K562 (cell line): ENCODE data around the gene SMAD3. TPM values are rescaled to one million over a fixed set of nuclear protein-coding genes. Genes with fewer than 3 reads are reported as not detected.
A peak's percentile ranks its signal among the peaks of the same experiment; 100 is the strongest.

Experiments used
- BCOR ChIP-seq: fragments of 450-650 bp; IDR thresholded peaks from 2 replicates; pipeline ENCODE4 v1.6.1; 2016
- GATAD2B ChIP-seq: fragments of 450-650 bp; IDR thresholded peaks from 2 replicates; pipeline ENCODE4 v1.6.1; 2017; ENCODE audit warnings: mild to moderate bottlenecking, borderline replicate concordance
- HMG20A ChIP-seq: fragments of 450-650 bp; formaldehyde crosslinking; conservative IDR thresholded peaks from 2 replicates; pipeline ENCODE4 v1.4.0; 2020; ENCODE audit warnings: mild to moderate bottlenecking, mixed read lengths
- RBM34 ChIP-seq: fragments of 200-400 bp; formaldehyde crosslinking; IDR thresholded peaks from 2 replicates; pipeline ENCODE4 v1.6.1; 2018; ENCODE audit warnings: low read length, borderline replicate concordance; ENCODE audit not compliant: insufficient read depth
- RBM39 ChIP-seq: fragments of 200-400 bp; formaldehyde crosslinking; optimal IDR thresholded peaks from 2 replicates; pipeline ENCODE3; 2018; ENCODE audit warnings: low read depth, low read length
- SRSF1 ChIP-seq: fragments of 200-400 bp; formaldehyde crosslinking; IDR thresholded peaks from 2 replicates; pipeline ENCODE4 v1.6.1; 2017; ENCODE audit warnings: mild to moderate bottlenecking, low read depth, low read length, moderate library complexity
- TEAD2 ChIP-seq: fragments of 450-650 bp; IDR thresholded peaks from 2 replicates; pipeline ENCODE4 v1.6.1; 2016; ENCODE audit warnings: missing genetic modification characterization, control low read depth, missing compliant biosample characterization
- ZNF217 ChIP-seq: sonication (generic); formaldehyde crosslinking; IDR thresholded peaks from 2 replicates; pipeline ENCODE4 v1.8.0; 2022; ENCODE audit warnings: mild to moderate bottlenecking, missing genetic modification reagents
- ZNF75A ChIP-seq: fragments of 450-650 bp; formaldehyde crosslinking; IDR thresholded peaks from 2 replicates; pipeline ENCODE4 v1.4.0; 2020; ENCODE audit warnings: mild to moderate bottlenecking
- ZZZ3 ChIP-seq: fragments of 450-650 bp; IDR thresholded peaks from 2 replicates; pipeline ENCODE4 v1.6.1; 2016; ENCODE audit warnings: antibody characterized with exemption, mild to moderate bottlenecking, moderate library complexity
- polyA plus RNA-seq, 8 experiments: library from polyadenylated mRNA; depleted of rRNA in 4 of 8; stranded (reverse) in 5 of 8; unstranded in 3 of 8; fragments of >200 nt; fragmentation: Nextera tagmentation in 2 of 8; fragmentation: Illumina TruSeq in 1 of 8; extraction: Ambion mirVana in 2 of 8; extraction: Trizol in 1 of 8; gene quantifications; 2 replicates each; pipeline versions ENCODE4 v1.2.1 to v1.2.3, GENCODE V29; 2011 to 2014; ENCODE audit warnings: inconsistent platforms in 1 of 8, missing spikeins in 1 of 8
- total RNA-seq, 7 experiments: library from RNA; depleted of rRNA in 6 of 7; stranded (reverse); fragments of >200 nt in 6 of 7; fragmentation: Illumina TruSeq in 2 of 7; extraction: Trizol in 2 of 7; gene quantifications; 2 replicates each; pipeline versions ENCODE4 v1.2.1 to v1.2.3, GENCODE V29; 2011 to 2021; ENCODE audit warnings: low replicate concordance in 1 of 7
- TF ChIP-seq, protein P1 (sequence below): fragments of 200-600 bp; sonication (generic); IDR thresholded peaks from one replicate; pipeline ENCODE4 v1.6.1; 2012; ENCODE audit warnings: mild to moderate bottlenecking, low read depth, low read length, inconsistent platforms
- TF ChIP-seq, protein P2 (sequence below): fragments of 250-450 bp; sonication (Bioruptor Pico); IDR thresholded peaks from 2 replicates; pipeline ENCODE4 v1.5.0; 2021
- TF ChIP-seq, protein P3 (sequence below): fragments of 250-450 bp; sonication (Bioruptor Pico); IDR thresholded peaks from 2 replicates; pipeline ENCODE4 v1.5.0; 2020; ENCODE audit warnings: mild to moderate bottlenecking
- TF ChIP-seq, protein P4 (sequence below): fragments of 450-650 bp; IDR thresholded peaks from 2 replicates; pipeline ENCODE4 v1.6.1; 2014; ENCODE audit warnings: low read depth, mild to moderate bottlenecking, moderate library complexity, borderline replicate concordance

The SMAD3 gene
- total and polyA plus RNA-seq, 9 of the 15 experiments (the other 6 are each of a cell fraction or from before 2014, with no cell fraction given) = 4.3 to 39.2 (median 11.1) TPM

DNA sequence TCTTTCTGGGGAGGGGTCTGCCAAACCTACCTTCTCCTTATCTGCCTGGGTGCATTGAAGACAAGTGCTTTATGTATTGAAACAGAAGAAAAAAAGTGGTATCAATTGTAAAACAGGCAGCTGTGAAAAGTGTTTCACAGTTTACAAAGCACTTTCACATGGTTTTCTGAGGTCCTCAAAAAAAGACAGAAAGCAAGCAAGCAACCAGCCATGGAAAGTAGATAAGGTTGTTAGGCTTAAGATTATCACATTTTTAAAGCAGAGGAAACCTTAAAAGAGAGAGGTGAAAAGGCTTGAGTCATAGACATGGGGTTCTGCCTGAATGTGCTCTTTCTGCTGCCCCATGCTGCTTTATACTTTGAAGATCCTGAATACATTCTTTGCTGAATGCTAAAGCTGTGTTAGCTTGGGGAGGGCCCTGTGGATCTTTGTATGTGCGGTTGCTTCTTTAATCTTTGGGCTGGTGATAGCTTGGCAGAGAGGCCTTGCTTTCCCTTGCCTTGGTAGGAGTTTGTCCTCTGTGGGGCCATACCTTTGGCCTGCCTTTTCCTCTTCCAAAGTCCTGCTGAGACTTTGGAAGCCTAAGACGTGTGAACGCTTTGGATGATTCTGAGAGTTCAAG lies 2.6 kb downstream of the SMAD3 start (continued):
- TF ChIP-seq, protein P1, sequence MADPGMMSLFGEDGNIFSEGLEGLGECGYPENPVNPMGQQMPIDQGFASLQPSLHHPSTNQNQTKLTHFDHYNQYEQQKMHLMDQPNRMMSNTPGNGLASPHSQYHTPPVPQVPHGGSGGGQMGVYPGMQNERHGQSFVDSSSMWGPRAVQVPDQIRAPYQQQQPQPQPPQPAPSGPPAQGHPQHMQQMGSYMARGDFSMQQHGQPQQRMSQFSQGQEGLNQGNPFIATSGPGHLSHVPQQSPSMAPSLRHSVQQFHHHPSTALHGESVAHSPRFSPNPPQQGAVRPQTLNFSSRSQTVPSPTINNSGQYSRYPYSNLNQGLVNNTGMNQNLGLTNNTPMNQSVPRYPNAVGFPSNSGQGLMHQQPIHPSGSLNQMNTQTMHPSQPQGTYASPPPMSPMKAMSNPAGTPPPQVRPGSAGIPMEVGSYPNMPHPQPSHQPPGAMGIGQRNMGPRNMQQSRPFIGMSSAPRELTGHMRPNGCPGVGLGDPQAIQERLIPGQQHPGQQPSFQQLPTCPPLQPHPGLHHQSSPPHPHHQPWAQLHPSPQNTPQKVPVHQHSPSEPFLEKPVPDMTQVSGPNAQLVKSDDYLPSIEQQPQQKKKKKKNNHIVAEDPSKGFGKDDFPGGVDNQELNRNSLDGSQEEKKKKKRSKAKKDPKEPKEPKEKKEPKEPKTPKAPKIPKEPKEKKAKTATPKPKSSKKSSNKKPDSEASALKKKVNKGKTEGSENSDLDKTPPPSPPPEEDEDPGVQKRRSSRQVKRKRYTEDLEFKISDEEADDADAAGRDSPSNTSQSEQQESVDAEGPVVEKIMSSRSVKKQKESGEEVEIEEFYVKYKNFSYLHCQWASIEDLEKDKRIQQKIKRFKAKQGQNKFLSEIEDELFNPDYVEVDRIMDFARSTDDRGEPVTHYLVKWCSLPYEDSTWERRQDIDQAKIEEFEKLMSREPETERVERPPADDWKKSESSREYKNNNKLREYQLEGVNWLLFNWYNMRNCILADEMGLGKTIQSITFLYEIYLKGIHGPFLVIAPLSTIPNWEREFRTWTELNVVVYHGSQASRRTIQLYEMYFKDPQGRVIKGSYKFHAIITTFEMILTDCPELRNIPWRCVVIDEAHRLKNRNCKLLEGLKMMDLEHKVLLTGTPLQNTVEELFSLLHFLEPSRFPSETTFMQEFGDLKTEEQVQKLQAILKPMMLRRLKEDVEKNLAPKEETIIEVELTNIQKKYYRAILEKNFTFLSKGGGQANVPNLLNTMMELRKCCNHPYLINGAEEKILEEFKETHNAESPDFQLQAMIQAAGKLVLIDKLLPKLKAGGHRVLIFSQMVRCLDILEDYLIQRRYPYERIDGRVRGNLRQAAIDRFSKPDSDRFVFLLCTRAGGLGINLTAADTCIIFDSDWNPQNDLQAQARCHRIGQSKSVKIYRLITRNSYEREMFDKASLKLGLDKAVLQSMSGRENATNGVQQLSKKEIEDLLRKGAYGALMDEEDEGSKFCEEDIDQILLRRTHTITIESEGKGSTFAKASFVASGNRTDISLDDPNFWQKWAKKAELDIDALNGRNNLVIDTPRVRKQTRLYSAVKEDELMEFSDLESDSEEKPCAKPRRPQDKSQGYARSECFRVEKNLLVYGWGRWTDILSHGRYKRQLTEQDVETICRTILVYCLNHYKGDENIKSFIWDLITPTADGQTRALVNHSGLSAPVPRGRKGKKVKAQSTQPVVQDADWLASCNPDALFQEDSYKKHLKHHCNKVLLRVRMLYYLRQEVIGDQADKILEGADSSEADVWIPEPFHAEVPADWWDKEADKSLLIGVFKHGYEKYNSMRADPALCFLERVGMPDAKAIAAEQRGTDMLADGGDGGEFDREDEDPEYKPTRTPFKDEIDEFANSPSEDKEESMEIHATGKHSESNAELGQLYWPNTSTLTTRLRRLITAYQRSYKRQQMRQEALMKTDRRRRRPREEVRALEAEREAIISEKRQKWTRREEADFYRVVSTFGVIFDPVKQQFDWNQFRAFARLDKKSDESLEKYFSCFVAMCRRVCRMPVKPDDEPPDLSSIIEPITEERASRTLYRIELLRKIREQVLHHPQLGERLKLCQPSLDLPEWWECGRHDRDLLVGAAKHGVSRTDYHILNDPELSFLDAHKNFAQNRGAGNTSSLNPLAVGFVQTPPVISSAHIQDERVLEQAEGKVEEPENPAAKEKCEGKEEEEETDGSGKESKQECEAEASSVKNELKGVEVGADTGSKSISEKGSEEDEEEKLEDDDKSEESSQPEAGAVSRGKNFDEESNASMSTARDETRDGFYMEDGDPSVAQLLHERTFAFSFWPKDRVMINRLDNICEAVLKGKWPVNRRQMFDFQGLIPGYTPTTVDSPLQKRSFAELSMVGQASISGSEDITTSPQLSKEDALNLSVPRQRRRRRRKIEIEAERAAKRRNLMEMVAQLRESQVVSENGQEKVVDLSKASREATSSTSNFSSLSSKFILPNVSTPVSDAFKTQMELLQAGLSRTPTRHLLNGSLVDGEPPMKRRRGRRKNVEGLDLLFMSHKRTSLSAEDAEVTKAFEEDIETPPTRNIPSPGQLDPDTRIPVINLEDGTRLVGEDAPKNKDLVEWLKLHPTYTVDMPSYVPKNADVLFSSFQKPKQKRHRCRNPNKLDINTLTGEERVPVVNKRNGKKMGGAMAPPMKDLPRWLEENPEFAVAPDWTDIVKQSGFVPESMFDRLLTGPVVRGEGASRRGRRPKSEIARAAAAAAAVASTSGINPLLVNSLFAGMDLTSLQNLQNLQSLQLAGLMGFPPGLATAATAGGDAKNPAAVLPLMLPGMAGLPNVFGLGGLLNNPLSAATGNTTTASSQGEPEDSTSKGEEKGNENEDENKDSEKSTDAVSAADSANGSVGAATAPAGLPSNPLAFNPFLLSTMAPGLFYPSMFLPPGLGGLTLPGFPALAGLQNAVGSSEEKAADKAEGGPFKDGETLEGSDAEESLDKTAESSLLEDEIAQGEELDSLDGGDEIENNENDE = no peak
- TF ChIP-seq, protein P2, sequence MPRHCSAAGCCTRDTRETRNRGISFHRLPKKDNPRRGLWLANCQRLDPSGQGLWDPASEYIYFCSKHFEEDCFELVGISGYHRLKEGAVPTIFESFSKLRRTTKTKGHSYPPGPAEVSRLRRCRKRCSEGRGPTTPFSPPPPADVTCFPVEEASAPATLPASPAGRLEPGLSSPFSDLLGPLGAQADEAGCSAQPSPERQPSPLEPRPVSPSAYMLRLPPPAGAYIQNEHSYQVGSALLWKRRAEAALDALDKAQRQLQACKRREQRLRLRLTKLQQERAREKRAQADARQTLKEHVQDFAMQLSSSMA = no peak
- TF ChIP-seq ZNF75A (CRISPR knock-in tag) (no peak), GATAD2B (0 out of 2 replicates have a peak, but pooled peaks have one; percentile 35), HMG20A (CRISPR knock-in tag) (no peak), ZNF217 (CRISPR knock-in tag) (no peak), TEAD2 (tag) (no peak), RBM34 (no peak), BCOR (no peak), ZZZ3 (no peak), SRSF1 (no peak), RBM39 (no peak)
- TF ChIP-seq, protein P3, sequence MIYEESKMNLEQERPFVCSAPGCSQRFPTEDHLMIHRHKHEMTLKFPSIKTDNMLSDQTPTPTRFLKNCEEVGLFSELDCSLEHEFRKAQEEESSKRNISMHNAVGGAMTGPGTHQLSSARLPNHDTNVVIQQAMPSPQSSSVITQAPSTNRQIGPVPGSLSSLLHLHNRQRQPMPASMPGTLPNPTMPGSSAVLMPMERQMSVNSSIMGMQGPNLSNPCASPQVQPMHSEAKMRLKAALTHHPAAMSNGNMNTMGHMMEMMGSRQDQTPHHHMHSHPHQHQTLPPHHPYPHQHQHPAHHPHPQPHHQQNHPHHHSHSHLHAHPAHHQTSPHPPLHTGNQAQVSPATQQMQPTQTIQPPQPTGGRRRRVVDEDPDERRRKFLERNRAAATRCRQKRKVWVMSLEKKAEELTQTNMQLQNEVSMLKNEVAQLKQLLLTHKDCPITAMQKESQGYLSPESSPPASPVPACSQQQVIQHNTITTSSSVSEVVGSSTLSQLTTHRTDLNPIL = no peak
- TF ChIP-seq, protein P4, sequence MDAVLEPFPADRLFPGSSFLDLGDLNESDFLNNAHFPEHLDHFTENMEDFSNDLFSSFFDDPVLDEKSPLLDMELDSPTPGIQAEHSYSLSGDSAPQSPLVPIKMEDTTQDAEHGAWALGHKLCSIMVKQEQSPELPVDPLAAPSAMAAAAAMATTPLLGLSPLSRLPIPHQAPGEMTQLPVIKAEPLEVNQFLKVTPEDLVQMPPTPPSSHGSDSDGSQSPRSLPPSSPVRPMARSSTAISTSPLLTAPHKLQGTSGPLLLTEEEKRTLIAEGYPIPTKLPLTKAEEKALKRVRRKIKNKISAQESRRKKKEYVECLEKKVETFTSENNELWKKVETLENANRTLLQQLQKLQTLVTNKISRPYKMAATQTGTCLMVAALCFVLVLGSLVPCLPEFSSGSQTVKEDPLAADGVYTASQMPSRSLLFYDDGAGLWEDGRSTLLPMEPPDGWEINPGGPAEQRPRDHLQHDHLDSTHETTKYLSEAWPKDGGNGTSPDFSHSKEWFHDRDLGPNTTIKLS = no peak
